ENCODE data around the gene NAPEPLD. TPM values are rescaled to one million over a fixed set of nuclear protein-coding genes. Genes with fewer than 3 reads are reported as not detected.
"Not testable (repeated sequence)": the region's sequence is repeated elsewhere in the genome, so short reads cannot be mapped to it uniquely, and the experiment has no call there.

The NAPEPLD gene
- total RNA-seq, 3 donors from 2014 or later: 43.9 to 71.0 (median 45.9) TPM

GRCh38 chr7:103093429-103093828, 55.5 kb downstream of the NAPEPLD start:
- TF ChIP-seq, protein P1, sequence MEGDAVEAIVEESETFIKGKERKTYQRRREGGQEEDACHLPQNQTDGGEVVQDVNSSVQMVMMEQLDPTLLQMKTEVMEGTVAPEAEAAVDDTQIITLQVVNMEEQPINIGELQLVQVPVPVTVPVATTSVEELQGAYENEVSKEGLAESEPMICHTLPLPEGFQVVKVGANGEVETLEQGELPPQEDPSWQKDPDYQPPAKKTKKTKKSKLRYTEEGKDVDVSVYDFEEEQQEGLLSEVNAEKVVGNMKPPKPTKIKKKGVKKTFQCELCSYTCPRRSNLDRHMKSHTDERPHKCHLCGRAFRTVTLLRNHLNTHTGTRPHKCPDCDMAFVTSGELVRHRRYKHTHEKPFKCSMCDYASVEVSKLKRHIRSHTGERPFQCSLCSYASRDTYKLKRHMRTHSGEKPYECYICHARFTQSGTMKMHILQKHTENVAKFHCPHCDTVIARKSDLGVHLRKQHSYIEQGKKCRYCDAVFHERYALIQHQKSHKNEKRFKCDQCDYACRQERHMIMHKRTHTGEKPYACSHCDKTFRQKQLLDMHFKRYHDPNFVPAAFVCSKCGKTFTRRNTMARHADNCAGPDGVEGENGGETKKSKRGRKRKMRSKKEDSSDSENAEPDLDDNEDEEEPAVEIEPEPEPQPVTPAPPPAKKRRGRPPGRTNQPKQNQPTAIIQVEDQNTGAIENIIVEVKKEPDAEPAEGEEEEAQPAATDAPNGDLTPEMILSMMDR (IDR thresholded peaks at IDR 0.05): no peak
- intact Hi-C loops (cut with DNase I, micrococcal nuclease): no loop called here
- DNase-seq (no peak), ATAC-seq (no peak)
- no peaks in the 10 kb centered on the region for H3K36me3 ChIP-seq (ENCODE audit: low read depth)
- H3K9me3 ChIP-seq: no peaks in the 10 kb centered on the region
- H3K4me3 ChIP-seq: no peak overlapping the region
- H3K4me1 ChIP-seq (ENCODE audit: low read depth): no peaks in the 10 kb centered on the region

GRCh38 chr7:103092321-103092720, 56.6 kb downstream of the NAPEPLD start:
- H3K4me1 ChIP-seq (ENCODE audit: low read depth); DNase-seq; ATAC-seq; H3K9me3 ChIP-seq; H3K4me3 ChIP-seq; H3K36me3 ChIP-seq (ENCODE audit: low read depth); intact Hi-C loops (cut with DNase I, micrococcal nuclease): not testable (repeated sequence)

GRCh38 chr7:103083210-103083609, 65.7 kb downstream of the NAPEPLD start:
- ATAC-seq (no peak), DNase-seq (no peak)
- Histone ChIP-seq H3K4me3 (no peak overlapping the region), H3K9me3 (no peaks in the 10 kb centered on the region), H3K36me3 (ENCODE audit: low read depth) (no peaks in the 10 kb centered on the region), H3K4me1 (ENCODE audit: low read depth) (no peaks in the 10 kb centered on the region)
- intact Hi-C loops (cut with DNase I, micrococcal nuclease): no loop called here
- TF ChIP-seq, protein P1 (IDR thresholded peaks at IDR 0.05): no peak

- intact Hi-C loops (cut with DNase I, micrococcal nuclease): no loop called here
- Histone ChIP-seq H3K4me1 (ENCODE audit: low read depth) (no peaks in the 10 kb centered on the region), H3K36me3 (ENCODE audit: low read depth) (no peaks in the 10 kb centered on the region), H3K9me3 (no peaks in the 10 kb centered on the region), H3K4me3 (no peak overlapping the region)
- TF ChIP-seq, protein P1 (IDR thresholded peaks at IDR 0.05): no peak
- DNase-seq: no peak
- ATAC-seq: no peak
Measured at GRCh38 chr7:103082497-103082896, 66.4 kb downstream of the NAPEPLD start.

DNA sequence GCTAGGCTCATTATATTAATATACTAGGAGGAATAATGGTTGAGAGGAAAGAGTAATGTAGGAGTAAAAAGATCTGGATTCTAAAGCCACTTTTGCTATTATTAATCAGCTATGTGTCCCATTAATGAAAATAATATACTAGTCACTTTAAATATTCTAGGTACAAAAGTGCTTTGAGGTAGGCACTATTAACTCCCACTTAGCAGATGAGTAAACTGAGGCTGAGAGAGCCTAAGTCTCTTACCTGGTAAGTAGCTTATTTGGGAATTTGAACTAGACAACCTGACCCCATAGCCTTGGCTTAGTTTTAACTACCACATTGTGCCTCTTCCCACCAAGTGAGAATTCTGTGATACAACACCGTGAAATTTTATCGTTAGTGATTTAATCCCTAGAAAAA, 68.0 kb downstream of the NAPEPLD start:
- TF ChIP-seq, protein P1 (IDR thresholded peaks at IDR 0.05): no peak
- intact Hi-C loops (cut with DNase I, micrococcal nuclease): no loop called here
- no peak for DNase-seq
- Histone ChIP-seq H3K4me3 (no peak overlapping the region), H3K4me1 (ENCODE audit: low read depth) (peaks cover 13% of the 10 kb centered on the region), H3K9me3 (no peaks in the 10 kb centered on the region), H3K36me3 (ENCODE audit: low read depth) (no peaks in the 10 kb centered on the region)
- no peak for ATAC-seq

- Histone ChIP-seq H3K4me1 (ENCODE audit: low read depth) (peaks cover 15% of the 10 kb centered on the region), H3K36me3 (ENCODE audit: low read depth) (no peaks in the 10 kb centered on the region), H3K4me3 (no peak overlapping the region), H3K9me3 (no peaks in the 10 kb centered on the region)
- ATAC-seq: no peak
- TF ChIP-seq, protein P1 (IDR thresholded peaks at IDR 0.05): no peak
- no peak for DNase-seq
- intact Hi-C loops (cut with DNase I, micrococcal nuclease): no loop called here
Measured at GRCh38 chr7:103079836-103080235, 69.1 kb downstream of the NAPEPLD start.

DNA sequence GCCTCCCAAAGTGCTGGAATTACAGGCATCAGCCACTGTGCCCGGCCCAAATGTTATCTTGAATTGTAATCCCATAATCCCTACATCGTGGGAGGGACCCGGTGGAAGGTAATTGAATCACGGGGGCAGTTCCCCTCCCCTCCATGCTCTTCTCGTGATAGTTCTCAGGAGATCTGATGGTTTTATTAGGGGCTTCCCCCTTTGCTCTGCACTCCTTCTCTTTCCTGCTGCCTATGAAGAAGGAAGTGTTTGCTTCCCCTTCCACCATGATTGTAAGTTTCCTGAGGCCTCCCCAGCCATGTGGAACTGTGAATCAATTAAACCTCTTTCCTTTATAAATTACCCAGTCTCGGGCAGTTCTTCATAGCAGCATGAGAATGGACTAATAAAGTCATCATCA, 70.7 kb downstream of the NAPEPLD start:
- H3K4me1 ChIP-seq (ENCODE audit: low read depth): peaks cover 24% of the 10 kb centered on the region
- H3K36me3 ChIP-seq (ENCODE audit: low read depth); DNase-seq; ATAC-seq; H3K9me3 ChIP-seq; H3K4me3 ChIP-seq; intact Hi-C loops (cut with DNase I, micrococcal nuclease): not testable (repeated sequence)

Measured in mucosa of descending colon (tissue), 3 donors.